ENCODE results near the gene HERC5.

Gene HERC5

DNA sequence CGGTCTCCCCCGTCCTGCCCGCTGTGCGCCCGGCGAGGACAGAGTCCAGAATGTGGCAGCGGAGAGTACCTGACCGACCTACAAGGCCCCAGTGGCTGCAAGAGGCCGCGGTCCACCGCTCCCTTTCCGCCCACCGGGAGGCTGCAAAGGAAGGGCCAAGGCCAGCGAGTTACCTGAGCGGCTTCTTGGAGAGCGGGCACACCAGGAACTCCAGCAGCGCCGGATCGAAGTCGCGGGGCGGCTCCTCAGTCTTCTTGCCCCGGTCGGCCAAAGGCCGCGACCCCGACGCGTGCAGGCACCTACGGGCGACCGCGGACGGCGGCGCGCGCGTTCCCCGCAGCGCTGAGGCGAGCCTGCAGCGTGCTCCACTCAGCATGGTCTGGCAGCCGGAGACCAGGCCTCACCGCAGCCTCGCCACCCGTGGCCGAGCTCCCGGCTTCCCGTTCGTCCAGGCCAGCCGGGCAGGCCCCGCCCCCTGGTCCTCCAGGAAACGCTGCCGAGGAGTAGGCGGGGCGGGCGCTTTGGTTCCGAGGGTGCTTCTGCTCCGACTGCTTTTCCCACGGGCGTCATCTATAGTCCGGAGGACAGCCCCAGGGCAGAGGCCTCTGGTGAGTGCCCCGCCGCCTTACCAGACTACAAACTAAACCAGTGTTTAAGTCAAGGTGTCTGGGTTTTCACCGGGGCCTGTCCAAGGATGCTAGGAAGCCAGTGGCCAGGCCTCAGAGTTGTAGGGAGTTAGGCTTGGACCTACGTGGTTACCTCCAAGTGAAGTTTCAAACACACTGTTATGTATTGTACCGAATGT, 66.6 kb downstream of the HERC5 start, which contains the start of gene PYURF:
Gene PYURF (minus strand): TSS at position 452 of the 805 bp plus-strand sequence. CDS start 76 bp downstream, at position 376.
- H3K27ac ChIP-seq = peak within 1 kb of the TSS; percentile 87
- no peak for TF ChIP-seq CTCF (conservative IDR thresholded peaks at IDR 0.05; ENCODE audit: low read depth)
- DNase-seq (ENCODE audit: low spot score) = peak; percentile 86
- POLR2A ChIA-PET (ENCODE audit: low non-redundant PET) = interaction anchor here (1.0 kb wide), 1 partner anchor 239 kb away, joined by 3 read pairs; the partner anchor contains the start of gene PPM1K
- CTCF ChIA-PET = interaction anchor here (0.6 to 0.9 kb wide), 4 partner anchors 13 to 136 kb away, joined by 3 to 7 read pairs (median 4); no protein-coding TSS in a partner anchor

- peak overlapping the region; percentile 87 for H3K27ac ChIP-seq
- ChIA-PET CTCF (interaction anchor here (0.7 to 1.1 kb wide), 3 partner anchors 13 to 305 kb away, joined by 3 to 4 read pairs (median 3); no protein-coding TSS in a partner anchor), POLR2A (ENCODE audit: low non-redundant PET) (interaction anchor here (1.0 kb wide), 1 partner anchor 240 kb away, joined by 3 read pairs; the partner anchor contains the start of gene PPM1K)
- DNase-seq (ENCODE audit: low spot score) = no peak
- TF ChIP-seq CTCF (conservative IDR thresholded peaks at IDR 0.05; ENCODE audit: low read depth) = no peak
Measured at GRCh38 chr4:88524171-88524570, 67.3 kb downstream of the HERC5 start.

GRCh38 chr4:88526221-88526815, 69.4 kb downstream of the HERC5 start:
- ChIA-PET CTCF (interaction anchor here (1.1 to 1.7 kb wide), 2 partner anchors 133 to 498 kb away, joined by 4 to 8 read pairs; no protein-coding TSS in a partner anchor), POLR2A (ENCODE audit: low non-redundant PET) (interaction anchor here (0.9 kb wide), 1 partner anchor 133 kb away, joined by 4 read pairs; no protein-coding TSS in a partner anchor)
- TF ChIP-seq CTCF (conservative IDR thresholded peaks at IDR 0.05; ENCODE audit: low read depth) = peak; percentile 57

GRCh38 chr4:88527787-88528186, 70.9 kb downstream of the HERC5 start:
- POLR2A ChIA-PET (ENCODE audit: low non-redundant PET) = no interaction called here
- H3K27ac ChIP-seq = no peak overlapping the region

More at GRCh38 chr4:88526221-88526815, 69.4 kb downstream of the HERC5 start:
- no peak overlapping the region for H3K27ac ChIP-seq
- DNase-seq (ENCODE audit: low spot score) = no peak

DNA sequence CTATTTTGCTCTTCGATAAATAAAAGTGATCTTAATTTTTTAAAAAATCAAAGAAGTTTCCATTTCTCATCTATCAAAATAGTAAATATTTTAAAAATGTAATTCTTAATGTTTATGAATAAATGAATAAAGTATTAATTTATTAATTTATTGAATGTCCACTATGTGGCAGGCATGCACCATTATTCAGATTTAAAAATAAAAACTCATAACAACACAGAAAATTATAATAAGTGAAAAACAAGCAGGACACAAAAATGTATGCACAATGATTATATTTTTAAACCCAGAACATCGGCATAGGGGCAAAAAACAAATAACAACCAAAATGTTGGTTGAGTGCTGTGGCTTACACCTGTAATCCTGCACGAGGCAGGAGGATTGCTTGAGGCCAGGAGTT, 71.9 kb downstream of the HERC5 start:
- no peak overlapping the region for H3K27ac ChIP-seq
- no peak for DNase-seq (ENCODE audit: low spot score)
- POLR2A ChIA-PET (ENCODE audit: low non-redundant PET) = no interaction called here
- CTCF ChIA-PET = interaction anchor here (0.5 to 0.6 kb wide), 2 partner anchors 196 to 702 kb away, joined by 3 read pairs; no protein-coding TSS in a partner anchor
- TF ChIP-seq CTCF (conservative IDR thresholded peaks at IDR 0.05; ENCODE audit: low read depth) = 0 out of 2 replicates have a peak, but pooled peaks have one; percentile 24

More at GRCh38 chr4:88527787-88528186, 70.9 kb downstream of the HERC5 start:
- no peak for TF ChIP-seq CTCF (conservative IDR thresholded peaks at IDR 0.05; ENCODE audit: low read depth)
- DNase-seq (ENCODE audit: low spot score) = no peak
- CTCF ChIA-PET = interaction anchor here (0.6 to 1.7 kb wide), 2 partner anchors 132 to 259 kb away, joined by 3 to 8 read pairs; no protein-coding TSS in a partner anchor

DNA sequence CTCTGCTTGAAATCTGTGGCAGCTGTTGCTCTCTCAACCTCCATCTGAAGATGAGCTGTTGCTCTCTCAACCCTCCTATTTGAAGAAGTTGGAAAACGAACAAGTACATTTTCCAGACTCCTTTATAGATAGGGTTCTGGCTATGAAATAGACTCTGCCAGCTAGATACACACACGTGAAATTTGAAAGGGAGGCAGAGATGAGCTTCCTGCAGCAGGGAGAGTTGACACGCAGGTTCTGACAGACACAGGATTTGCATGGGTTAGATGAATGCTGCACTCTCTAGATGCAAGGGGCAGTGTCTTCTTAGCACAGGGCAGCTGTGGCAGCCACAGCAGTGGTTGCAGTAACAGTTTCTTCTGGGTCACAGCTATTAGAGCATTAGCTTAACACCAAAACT, 74.6 kb downstream of the HERC5 start:
- CTCF ChIA-PET = interaction anchor here (1.0 kb wide), 1 partner anchor 492 kb away, joined by 4 read pairs; no protein-coding TSS in a partner anchor
- POLR2A ChIA-PET (ENCODE audit: low non-redundant PET) = no interaction called here
- DNase-seq (ENCODE audit: low spot score) = no peak
- TF ChIP-seq CTCF (conservative IDR thresholded peaks at IDR 0.05; ENCODE audit: low read depth) = no peak
- H3K27ac ChIP-seq = no peak overlapping the region
